Stimulated activated CD8-positive, alpha-beta memory T cell treated with anti-CD3 and anti-CD28 coated beads, Interleukin-2, amount 100 ng/mL, for 1 hour (primary cell): Measurements from ENCODE around the gene CFAP92.

Experiments used
- DNase-seq, 2 donors: peaks; one replicate each; pipeline ENCODE4 v3.0.0-alpha.2; 2020; ENCODE audit warnings: low read depth in 2 of 2

CFAP92 gene, protein sequence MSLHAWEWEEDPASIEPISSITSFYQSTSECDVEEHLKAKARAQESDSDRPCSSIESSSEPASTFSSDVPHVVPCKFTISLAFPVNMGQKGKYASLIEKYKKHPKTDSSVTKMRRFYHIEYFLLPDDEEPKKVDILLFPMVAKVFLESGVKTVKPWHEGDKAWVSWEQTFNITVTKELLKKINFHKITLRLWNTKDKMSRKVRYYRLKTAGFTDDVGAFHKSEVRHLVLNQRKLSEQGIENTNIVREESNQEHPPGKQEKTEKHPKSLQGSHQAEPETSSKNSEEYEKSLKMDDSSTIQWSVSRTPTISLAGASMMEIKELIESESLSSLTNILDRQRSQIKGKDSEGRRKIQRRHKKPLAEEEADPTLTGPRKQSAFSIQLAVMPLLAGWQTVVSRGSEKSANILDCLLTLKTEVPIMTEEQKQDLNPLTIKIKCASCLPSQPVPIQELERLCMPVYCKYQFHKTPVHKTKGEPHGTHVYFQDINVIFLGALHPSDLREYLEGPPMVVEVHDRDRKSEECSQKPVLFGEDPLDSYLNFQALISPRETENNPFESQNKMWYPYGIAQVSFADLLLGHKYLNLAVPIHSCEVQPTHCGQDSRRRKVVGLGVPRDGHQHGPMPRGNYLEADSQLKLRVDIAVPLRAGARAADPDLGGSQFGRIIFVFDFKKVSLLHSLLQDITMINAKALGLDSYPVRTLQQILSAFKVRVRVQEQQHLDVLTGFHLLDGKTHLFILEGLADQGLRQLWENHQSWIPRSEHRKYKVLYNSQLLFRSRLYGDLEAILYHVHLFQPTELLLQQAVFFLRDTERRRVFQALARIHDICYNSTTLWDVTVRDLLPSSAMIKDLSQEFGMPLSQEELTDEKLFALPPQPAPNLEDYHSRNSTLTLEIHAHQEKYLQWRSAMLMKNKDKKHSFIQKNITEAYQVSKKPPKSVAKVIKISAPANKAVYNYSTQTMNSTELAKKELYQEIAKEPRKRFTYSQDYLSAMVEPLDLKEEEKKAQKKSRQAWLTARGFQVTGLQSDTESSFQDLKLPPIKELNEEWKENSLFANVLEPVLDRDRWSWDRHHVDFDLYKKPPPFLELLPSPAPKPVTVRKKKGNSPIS

GRCh38 chr3:128993461-128994172 is at the start of gene CFAP92:
Gene CFAP92, minus strand, starts transcription at chr3:128994076. Its CDS starts 772 bp downstream, at chr3:128993304.
- DNase-seq, result peak; percentile 87

GRCh38 chr3:129040579-129041300 is 46.9 kb upstream of the CFAP92 start:
- DNase-seq, result no peak

- DNase-seq, result no peak
Observed at GRCh38 chr3:129040039-129040336, 46.1 kb upstream of the CFAP92 start.

DNA sequence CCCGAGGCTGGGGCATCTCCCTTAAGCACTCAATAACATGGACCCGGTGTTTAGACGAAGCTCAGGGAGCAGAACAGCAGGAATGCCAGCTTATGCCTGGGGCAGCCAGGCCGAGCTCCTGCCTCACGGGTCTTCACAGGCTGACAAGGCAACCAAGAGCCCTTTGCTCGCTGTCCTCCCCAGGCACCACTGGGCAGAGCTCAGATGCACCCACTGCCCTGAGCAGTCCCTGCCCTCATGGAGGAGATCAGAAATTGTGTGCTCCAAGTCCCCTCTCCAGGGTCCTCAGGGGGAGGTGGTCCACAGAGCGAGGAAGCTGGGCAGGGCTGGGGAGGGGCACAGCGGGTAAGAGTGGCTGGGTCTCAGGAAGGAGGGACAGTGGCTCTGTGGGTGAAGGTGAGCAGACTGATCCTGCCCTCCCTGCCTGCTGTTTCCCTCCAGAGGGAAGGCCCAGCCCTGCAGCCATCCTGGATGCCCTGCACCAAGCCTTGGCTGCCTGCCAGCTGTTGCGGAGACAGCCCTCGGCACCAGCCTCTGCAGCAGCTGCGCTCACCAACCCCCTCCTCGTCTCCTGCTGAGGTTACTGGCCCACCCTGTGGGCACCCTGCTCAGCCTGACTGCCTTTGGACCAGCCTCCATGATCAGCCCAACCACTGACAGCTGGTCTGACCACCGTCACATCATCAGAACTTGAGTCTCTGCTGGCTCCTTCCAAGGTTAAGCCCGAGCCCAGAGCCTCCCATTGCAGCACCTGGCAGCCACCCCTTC is 45.6 kb upstream of the CFAP92 start:
- DNase-seq, result no peak

DNA sequence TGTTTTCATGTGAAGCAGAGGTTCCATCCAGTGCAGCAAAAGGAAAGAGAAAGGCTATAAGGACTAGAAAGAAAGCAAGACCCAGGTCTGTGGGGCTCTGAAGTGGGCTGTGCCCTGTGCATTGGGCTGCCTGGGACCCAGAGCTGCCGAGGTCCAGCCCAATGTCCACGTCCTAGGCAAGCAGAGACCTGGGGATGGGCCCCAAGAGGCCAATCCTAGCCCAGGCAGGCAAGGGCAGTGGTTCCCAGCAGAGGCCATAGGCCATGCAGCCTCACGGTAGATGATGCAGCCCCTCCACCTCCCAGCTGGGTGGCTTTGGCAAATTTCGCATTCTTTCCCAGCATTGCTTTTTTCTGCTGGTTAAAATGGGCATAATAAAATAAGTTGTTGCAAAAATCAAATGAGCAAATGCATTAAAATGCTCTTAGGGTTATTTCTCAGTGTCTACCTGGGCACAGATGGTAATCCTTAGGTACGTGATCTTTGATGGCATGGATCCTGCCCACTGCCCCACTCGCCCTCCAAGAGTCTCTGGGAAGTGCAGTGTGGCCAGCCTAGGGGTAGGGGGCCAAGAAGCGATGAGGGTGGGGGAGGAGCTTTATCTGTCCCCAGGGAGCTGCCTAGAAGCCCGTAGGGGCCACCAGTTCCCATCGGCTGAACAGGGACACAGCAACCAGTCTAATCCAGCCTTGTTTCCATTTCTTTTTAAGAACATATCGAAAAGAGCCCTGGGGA is 44.4 kb upstream of the CFAP92 start:
- DNase-seq, result no peak

DNA sequence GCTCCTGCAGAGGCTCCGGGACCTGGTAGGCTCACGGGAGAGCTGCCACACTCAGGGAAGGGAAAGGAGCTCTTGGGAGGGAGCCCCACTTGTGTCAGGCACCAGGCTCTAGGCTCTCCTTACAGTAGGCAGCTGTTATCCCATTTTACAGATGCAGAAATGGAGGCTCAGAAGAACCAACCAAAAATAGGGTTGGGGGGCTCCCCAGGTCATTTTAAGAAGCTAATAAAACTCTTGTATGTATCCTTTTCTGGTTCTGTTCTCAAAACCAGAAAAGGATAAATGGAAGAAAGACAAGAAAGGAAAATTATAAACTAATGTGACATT is 43.2 kb upstream of the CFAP92 start:
- no peak for DNase-seq

- no peak for DNase-seq
Observed at GRCh38 chr3:129036222-129037092, 42.6 kb upstream of the CFAP92 start.

DNA sequence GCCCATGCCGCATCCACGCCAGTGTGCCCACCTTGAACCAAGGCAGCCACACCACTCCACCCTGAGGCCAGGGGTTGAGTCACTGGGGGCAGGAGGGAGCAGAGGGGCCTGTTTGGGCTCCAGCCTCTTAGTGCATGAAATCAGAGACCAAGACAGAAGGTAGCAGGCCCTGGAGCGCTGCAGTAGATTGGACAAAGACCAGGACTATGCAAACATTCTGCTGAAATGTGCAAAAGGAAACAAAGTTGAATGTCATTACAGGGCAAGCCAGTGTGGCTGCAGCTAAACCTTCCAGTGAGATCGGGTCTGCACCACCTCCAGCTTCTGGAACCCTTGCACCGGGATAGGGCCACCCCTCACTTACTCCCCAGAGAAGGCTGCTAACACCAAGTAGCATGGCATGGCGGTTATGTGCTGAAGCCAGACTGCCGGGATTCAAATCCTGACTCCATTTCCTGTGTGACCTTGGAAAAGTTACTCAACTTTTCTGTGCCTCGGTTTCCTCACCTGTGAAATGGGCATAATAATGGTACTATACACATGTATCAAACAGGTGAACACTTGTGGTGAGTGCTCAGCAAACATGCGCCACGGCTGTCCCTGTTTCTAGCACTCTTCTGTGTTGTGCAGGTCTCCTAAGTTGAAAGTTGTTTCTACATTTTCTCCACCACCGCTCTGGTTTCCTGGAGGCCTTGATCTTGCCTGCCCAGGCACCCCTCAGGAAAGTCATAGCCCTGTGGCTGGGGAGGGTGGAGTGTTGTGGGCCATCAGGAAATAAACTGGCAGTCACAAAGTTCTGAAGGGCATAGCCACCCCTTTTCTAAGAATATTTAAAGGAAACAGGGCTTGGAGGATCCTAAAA is 41.7 kb upstream of the CFAP92 start:
- no peak for DNase-seq

DNA sequence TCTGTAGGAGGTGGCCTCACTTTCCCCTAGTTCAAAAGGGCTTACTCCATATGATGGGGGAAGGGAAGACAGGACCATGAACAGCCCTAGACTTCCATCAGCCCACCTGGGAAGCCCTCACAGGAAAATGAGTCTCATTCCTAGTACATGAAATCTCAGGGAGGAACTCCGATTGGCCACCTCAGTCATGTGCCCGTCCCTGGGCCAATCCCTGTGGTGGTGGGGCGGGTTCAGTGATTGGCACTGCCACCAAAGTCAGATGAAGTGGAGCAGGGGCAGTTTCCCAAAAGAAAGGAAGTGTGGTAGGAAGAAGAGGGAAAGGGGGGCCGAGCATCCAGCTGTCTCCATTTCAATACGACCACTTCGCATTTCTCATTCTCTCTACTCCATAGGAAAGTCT is 40.8 kb upstream of the CFAP92 start:
- no peak for DNase-seq

DNA sequence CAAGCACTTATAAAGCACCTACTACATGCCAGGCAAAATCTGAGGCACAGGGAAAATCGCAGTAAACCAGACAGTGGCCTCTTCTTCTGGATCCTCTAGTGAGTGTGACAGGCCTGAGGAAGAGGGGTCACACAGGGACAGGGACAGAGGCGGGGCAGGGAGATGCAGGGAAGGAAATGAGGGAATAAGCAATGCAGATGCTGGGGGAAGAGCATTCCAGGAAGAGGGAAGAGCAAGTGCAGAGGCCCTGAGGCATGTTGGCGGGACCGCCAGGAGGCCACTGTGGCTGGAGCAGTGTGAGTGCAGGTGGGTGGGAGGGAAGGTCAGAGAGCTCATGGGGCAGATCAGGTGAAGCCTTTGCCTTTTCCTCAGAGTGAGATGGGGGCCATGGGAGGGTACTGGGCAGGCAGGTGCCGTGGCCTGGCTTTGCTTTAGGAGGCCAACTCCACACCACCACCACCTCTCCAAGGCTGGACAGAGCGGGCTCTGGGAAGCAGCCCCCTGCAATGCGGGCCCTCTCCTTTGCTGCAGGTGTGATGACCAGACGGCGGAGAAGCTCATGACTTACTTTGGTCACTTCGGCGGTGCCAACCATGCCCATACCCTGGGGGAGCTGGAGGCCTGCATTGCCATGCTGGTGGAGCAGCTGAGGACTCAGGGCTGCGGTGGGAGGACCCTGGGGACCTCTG is 39.9 kb upstream of the CFAP92 start:
- no peak for DNase-seq

GRCh38 chr3:129033151-129033550 is 39.3 kb upstream of the CFAP92 start:
- no peak for DNase-seq

- DNase-seq, result no peak
Observed at GRCh38 chr3:129032716-129033115, 38.8 kb upstream of the CFAP92 start.

DNA sequence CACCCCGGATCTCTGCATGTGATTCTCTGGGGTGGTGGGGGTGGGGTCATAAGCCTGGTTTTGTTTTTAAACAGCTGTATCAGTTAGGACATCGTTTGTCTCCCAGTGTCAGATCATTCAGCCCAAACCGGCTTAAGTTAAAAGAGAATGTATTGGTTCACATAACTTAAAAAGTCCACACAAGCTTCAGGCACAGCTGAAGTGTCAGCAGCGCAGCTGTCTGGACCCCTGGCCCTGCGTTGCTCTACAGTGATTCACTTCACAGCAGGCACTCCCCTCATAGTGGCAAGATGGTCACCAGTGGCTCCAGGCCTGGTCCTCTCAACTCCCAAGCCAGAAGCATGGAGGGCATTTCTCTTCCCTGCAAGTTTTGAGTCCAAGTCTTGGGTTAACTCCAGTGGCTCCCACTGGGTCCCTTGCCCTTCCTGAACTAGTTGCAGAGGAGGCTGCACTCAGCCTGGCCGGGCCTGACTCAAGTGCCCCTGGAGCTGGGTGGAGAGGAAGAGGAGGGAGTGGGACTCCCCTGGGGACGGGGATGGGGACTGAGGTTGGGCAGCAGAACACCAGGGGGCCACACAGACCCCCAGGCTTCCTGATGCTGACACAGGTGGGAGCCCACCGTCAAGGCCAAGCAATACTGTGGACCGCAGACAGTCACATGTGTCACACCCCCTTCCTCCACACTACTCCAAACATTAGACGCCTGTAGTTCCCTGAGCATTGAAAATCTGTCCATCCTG is 37.8 kb upstream of the CFAP92 start:
- DNase-seq, result no peak

DNA sequence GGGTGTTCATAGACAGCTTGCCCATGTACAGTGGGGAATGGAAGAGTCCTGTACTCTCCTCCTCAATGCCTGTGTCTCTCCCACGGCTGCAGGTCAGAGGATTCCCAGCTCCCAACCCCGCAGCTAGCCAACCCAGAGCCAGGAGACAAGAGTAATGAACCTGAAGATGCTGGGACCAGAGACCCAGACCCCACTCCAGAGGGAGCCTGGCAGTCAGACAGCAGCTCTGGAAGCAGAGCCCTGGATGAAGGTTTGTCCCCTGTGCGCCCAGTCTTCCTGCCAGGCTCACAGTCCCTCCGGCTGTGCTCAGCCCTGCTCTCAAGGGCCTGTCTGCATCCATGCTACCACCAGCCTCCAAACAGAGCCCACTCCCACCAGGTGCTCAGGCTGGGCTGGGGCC is 36.7 kb upstream of the CFAP92 start:
- no peak for DNase-seq

- DNase-seq, result no peak
Observed at GRCh38 chr3:129028866-129029265, 35.0 kb upstream of the CFAP92 start.

DNA sequence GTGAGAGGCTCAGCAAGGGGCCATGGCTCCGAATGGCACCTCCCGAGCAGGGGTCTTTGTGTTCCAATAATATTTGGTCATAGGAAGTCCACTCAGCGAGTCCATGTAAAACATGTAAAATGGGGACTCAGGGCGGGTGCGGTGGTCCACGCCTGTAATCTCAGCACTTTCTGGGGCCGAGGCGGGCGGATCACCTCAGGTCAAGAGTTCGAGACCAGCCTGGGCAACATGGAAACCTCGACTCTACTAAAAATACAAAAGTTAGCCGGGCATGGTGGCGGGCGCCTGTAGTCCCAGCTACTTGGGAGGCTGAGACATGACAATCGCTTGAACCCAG is 33.6 kb upstream of the CFAP92 start:
- no peak for DNase-seq
